Fibroblast of the aortic adventitia (primary cell): ENCODE measurements around the gene CDH23. TPM values are rescaled to one million over a fixed set of nuclear protein-coding genes. Genes with fewer than 3 reads are reported as not detected.
A peak's percentile ranks its signal among the peaks of the same experiment; 100 is the strongest.

Source experiments
- DNase-seq: peaks from one replicate; pipeline ENCODE4 v3.0.0-alpha.2; 2010; ENCODE audit warnings: low read depth
- H3K4me3 ChIP-seq: 2 replicates; pipeline ENCODE4 v1.5.1; 2011; ENCODE audit warnings: low read depth, mild to moderate bottlenecking, control low read depth, low read length, moderate library complexity
- total RNA-seq: library from RNA; depleted of rRNA; stranded (reverse); fragments of >200 nt; gene quantifications from 2 replicates; pipeline ENCODE4 v1.2.3, GENCODE V29; 2012; ENCODE audit warnings: low replicate concordance
- TF ChIP-seq, protein P1 (sequence below): IDR thresholded peaks from 2 replicates; pipeline ENCODE4 v1.5.1; 2011; ENCODE audit warnings: mild to moderate bottlenecking, low read length, control low read depth, inconsistent platforms; ENCODE audit not compliant: insufficient read depth

CDH23 gene
- total RNA-seq, 1 donor: 0.27 TPM

DNA sequence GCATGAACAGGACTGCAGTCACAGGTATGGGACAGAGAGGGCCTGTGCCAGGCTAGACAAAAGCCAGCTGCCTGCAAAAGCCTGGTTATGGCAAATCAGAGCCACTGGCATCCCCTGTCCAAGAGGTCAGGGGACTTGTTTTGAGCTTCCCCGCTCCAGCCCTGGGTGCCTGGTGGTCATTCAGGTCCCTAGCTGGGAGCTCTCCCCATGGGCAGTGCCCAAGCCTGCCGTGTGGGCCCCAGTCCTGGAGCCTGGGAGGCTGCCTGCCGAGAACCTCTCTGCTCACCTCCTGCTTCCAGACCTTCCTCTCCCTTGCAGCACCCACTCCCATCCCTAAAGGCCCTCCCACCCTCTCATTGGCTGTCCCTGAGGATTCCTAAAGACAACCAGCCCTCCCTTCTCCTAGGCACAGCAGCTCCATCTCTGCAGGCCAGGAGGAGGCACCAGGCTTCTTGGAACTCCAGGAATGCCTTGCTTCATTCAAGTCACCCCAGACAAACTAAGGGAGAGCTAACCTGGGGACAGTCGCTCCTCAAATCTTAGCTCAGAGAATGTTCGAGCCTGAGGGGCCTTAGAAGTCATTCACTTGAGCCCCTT lies 172.3 kb downstream of the CDH23 start:
- no peak for DNase-seq
- TF ChIP-seq, protein P1, sequence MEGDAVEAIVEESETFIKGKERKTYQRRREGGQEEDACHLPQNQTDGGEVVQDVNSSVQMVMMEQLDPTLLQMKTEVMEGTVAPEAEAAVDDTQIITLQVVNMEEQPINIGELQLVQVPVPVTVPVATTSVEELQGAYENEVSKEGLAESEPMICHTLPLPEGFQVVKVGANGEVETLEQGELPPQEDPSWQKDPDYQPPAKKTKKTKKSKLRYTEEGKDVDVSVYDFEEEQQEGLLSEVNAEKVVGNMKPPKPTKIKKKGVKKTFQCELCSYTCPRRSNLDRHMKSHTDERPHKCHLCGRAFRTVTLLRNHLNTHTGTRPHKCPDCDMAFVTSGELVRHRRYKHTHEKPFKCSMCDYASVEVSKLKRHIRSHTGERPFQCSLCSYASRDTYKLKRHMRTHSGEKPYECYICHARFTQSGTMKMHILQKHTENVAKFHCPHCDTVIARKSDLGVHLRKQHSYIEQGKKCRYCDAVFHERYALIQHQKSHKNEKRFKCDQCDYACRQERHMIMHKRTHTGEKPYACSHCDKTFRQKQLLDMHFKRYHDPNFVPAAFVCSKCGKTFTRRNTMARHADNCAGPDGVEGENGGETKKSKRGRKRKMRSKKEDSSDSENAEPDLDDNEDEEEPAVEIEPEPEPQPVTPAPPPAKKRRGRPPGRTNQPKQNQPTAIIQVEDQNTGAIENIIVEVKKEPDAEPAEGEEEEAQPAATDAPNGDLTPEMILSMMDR: no peak
- no peak overlapping the region for H3K4me3 ChIP-seq

DNA sequence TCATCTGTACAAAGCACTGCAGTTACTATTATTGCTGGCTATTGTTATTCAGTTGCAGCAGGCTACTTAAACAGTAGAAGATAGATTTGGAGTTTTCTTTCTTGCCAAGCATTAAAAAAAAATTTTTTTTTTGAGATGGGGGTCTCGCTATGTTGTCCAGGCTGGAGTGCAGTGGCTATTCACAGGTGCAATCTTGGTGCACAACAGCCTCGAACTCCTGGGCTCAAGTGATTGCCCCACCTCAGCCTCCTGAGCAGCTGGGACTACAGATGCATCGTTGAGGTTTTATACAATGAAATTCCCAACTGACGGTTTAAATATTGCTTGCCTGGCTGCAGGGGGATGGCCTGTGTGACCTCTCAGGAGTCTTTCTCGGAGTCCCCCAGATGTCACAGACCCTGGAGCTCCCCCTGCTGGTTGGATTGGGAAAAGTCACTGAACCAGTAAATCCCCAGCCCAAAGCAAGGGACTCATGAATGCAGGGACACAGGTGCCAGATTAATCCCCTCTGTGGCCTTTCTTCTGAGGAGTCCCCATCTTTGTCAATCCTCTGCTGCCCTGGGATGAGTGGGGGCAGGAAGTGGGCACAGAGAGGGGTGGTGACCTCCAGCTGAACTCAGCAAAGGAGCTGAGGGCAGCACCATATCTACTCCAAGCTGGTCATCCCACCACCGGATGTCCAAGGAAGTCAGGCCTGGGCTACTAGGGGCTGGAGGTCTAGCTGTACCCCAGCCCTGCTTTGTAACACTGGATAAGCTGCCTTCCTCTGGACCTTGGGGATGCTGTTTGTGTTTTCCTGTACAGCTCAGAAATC lies 173.3 kb downstream of the CDH23 start:
- TF ChIP-seq, protein P1: peak; percentile 84
- H3K4me3 ChIP-seq: no peak overlapping the region
- DNase-seq: peak; percentile 54

DNA sequence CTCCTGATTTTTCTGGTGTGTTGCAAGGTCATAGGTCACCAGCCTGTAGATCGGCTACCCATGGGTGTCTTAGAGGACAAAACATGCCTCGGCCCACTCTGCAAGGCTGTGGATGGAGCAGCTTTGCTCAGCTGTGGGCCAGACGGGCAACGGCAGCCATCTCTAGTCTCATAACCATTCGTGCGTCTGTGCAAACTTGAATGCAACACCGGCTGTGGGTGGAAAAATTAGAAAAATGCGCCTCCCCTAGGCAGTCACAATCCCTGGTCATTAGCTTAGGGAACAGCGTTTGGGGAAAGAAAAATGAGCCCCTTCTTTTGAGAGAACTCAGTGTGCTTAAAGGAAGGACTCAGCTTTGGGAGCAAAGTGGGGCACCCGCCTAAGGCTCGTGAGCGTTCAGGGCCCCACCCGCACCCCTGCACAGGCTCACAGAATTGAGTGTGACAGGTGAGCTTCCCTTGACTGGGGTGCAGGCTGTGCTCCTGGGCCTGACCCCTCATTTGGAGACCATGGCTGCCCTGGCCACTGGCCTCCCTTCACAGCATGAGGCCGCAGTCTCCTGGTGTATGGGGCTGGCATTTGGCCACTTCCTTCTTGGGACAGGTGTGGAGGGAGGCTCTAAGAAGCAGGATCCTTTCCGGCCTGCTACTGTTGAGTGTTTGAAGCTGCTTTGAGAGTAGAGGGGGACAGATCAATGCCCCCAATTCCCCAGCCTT lies 174.9 kb downstream of the CDH23 start:
- TF ChIP-seq, protein P1: no peak
- no peak overlapping the region for H3K4me3 ChIP-seq
- no peak for DNase-seq

DNA sequence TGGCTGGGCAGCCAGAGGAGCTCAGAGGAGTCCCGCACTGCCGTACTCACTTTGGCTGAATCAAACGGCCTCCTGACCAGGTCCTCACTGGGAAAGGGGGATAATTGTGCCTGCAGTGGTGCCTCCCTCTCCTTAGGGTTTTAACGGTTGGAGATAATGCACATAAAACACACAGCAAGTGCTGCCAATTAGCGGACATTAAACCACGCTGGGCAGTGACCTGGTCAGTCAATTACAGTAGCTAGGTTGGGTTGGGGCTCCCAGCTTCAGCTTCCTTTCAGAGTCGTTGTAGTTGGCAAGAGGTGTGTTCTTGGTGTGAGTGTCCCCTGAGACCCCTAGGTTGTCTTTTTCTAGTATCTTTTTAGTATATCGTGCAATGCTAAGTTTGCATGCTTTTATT lies 176.2 kb downstream of the CDH23 start:
- TF ChIP-seq, protein P1: no peak
- DNase-seq: no peak
- H3K4me3 ChIP-seq: no peak overlapping the region

DNA sequence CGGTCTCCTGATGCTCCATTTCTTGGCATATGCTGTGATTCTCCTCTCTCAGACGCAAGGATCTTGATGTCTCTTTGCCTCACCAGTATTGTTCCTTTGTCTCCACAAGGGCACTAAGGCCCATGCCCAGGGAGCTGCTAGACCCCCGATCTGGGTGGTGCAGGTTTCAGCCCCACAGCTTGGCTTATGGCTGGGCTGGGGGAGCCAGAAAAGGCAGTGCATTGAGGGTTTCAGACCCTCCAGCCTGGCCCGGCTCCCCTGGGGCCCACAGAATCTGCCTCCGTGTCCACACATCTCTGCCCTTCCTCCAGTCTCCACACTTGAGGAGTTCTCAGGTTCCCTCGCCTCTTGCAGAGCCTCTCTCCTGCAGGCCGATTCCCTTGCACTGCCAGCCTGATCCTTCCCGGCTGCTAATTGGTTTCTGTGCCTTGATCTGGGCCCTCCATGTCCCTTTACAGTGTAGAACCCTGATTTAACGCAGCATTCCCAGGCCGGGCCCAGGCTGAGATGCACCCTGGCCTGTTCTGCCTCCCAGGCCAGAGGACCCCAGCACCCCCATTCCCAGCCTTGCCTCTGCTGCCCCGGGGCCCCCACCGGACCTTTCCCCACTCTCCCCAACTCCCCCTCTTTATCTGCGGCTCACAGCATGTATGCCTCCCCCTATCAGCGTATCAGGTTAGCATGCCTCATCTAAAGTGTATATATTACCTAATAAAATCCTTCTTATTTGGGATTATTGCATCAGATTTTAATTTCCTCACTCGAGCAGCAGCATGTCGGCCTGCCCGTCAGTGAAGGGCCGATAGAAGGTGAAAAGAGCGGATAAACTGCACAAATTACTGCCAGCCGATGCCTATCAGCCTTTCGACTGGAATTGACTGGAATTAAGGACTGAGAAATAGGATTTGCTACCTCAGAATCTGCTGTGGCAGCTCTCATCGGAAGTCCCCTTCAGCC lies 177.1 kb downstream of the CDH23 start:
- no peak overlapping the region for H3K4me3 ChIP-seq
- DNase-seq: no peak
- TF ChIP-seq, protein P1: no peak

DNA sequence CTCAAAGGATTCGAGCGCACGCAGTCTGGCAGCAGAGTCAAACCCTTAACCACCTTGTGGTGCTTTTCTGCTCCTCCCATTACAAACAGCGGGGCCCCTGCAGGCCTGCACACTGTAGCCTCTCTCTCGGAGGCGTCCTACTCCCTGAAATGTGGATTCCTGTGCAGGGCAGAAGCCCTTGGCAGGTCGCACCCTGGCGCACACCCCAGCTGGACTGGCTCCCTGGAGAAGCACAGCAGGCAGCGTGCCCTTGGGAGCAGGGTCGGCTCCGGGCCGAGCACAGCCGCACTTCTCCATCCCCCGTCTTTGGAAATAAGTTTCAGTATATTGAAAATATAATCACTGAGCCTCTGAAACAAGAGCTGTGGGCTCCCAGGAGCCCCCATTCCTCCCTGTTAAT lies 178.7 kb downstream of the CDH23 start:
- H3K4me3 ChIP-seq: no peak overlapping the region
- TF ChIP-seq, protein P1: no peak
- DNase-seq: peak; percentile 17
